Caco-2 (cell line): ENCODE measurements around the gene PHF14. TPM values are rescaled to one million over a fixed set of nuclear protein-coding genes. Genes with fewer than 3 reads are reported as not detected.
"Not testable (repeated sequence)": the region's sequence is repeated elsewhere in the genome, so short reads cannot be mapped to it uniquely, and the experiment has no call there.

Experiments
- BruUV-seq: library from RNA; stranded (reverse); fragments of 400-500 nt; replicated peaks from 2 replicates; lab custom pipeline; 2021; lab: Mats Ljungman, UMichigan
- CTCF ChIA-PET: fragments of 300-600 bp; sonication (Branson Sonifier 250); formaldehyde crosslinking; loops from one replicate; lab custom pipeline; 2022; ENCODE audit warnings: antibody characterized with exemption; lab: Charles Lee
- POLR2A ChIA-PET: fragments of 300-600 bp; sonication (Branson Sonifier 250); formaldehyde crosslinking; loops from one replicate; lab custom pipeline; 2022; ENCODE audit warnings: antibody characterized with exemption; lab: Charles Lee
- DNase-seq, 2 experiments: peaks; one replicate each; pipeline versions ENCODE4 v3.0.0 to v3.0.0-alpha.2; 2020 to 2022
- H3K27me3 ChIP-seq: replicated peaks from 2 replicates; pipeline ENCODE4 v1.6.0; 2011; ENCODE audit warnings: low read length; ENCODE audit not compliant: control insufficient read depth, insufficient read depth
- H3K36me3 ChIP-seq: 2 replicates; pipeline ENCODE4 v1.5.1; 2011; ENCODE audit warnings: low read length; ENCODE audit not compliant: control insufficient read depth, insufficient read depth
- H3K4me1 ChIP-seq: fragments of 250-450 bp; sonication (Bioruptor Pico); 2 replicates; pipeline ENCODE4 v1.5.1; 2020; ENCODE audit warnings: mild to moderate bottlenecking
- H3K4me3 ChIP-seq: 2 replicates; pipeline ENCODE4 v1.5.1; 2011; ENCODE audit warnings: low read depth, mild to moderate bottlenecking, control low read depth, low read length
- H3K9me3 ChIP-seq: fragments of 250-450 bp; sonication (Bioruptor Pico); 2 replicates; pipeline ENCODE4 v1.5.1; 2020; ENCODE audit warnings: mild to moderate bottlenecking, moderate library complexity
- H3K27ac Mint-ChIP-seq: one replicate; pipeline ENCODE4 v1.8.0; 2022; ENCODE audit warnings: mixed read lengths; ENCODE audit not compliant: unreplicated experiment
- H3K27me3 Mint-ChIP-seq: one replicate; pipeline ENCODE4 v1.8.0; 2022; ENCODE audit warnings: mixed read lengths; ENCODE audit not compliant: insufficient read depth, unreplicated experiment
- H3K36me3 Mint-ChIP-seq: one replicate; pipeline ENCODE4 v1.8.0; 2022; ENCODE audit warnings: mild to moderate bottlenecking, mixed read lengths; ENCODE audit not compliant: insufficient read depth, unreplicated experiment
- H3K4me1 Mint-ChIP-seq: one replicate; pipeline ENCODE4 v1.8.0; 2022; ENCODE audit warnings: low read depth, mixed read lengths; ENCODE audit not compliant: unreplicated experiment
- H3K4me3 Mint-ChIP-seq: one replicate; pipeline ENCODE4 v1.8.0; 2022; ENCODE audit warnings: mild to moderate bottlenecking, moderate library complexity, mixed read lengths; ENCODE audit not compliant: unreplicated experiment
- H3K9me3 Mint-ChIP-seq: one replicate; pipeline ENCODE4 v1.8.0; 2022; ENCODE audit warnings: mixed read lengths; ENCODE audit not compliant: unreplicated experiment
- CTCF ChIP-seq, 2 experiments: fragments of 200-600 bp in 1 of 2; IDR thresholded peaks; 1 replicate in 1 of 2; 2 replicates in 1 of 2; pipeline versions ENCODE4 v1.5.1 to v1.8.0; 2011 to 2022; ENCODE audit warnings: antibody characterized with exemption in 1 of 2, control low read depth in 1 of 2, inconsistent platforms in 1 of 2, low read depth in 1 of 2, low read length in 1 of 2, mild to moderate bottlenecking in 1 of 2, moderate library complexity in 1 of 2; ENCODE audit not compliant: insufficient read depth in 1 of 2, severe bottlenecking in 1 of 2, unreplicated experiment in 1 of 2
- intact Hi-C: fragments of 100-400 bp; cut with micrococcal nuclease; formaldehyde crosslinking; loops from one replicate; pipeline ENCODE4 v1.10.0; 2022; ENCODE audit not compliant: unreplicated experiment
- total RNA-seq: library from RNA; stranded (reverse); gene quantifications from 2 replicates; pipeline ENCODE4 v1.2.3, GENCODE V29; 2022

Gene PHF14
- total RNA-seq, 1 experiment from 2014 or later, result 40.6 TPM

DNA sequence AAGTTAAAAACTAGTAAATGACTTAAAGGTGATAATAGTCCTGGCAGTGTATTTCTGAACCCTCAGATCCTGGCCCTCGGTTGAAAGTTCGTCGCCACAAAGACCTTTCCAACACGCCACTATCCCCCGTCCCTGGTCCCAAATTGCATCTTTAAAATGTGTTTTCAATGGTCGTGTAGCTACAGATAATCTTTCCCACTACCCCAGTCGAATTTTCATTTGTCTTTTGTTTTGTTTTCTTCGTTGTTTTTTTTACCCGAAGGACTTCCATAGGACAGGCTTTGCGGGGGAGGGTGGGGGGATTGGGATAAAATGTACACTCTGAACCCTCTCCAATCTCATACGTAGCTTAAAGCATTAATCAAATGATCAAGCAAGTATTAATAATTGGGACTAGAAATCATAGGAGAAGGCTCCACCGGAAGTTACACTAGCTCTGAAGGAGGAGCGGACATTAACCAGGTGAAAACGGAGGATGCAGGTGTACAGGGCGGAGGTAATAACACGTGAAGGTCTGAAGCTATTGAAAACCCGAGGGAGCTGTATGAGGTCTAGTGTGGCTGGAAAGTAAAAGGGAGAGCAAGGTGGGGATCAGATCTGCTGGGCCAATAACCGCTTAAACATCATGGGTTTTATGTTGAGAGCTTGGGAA lies 32.8 kb upstream of the PHF14 start:
- CTCF ChIA-PET, result interaction anchor here (0.9 to 1.5 kb wide), 2 partner anchors 271 to 433 kb away, joined by 3 to 7 read pairs; no protein-coding TSS in a partner anchor
- no peak for TF ChIP-seq CTCF (IDR thresholded peaks at IDR 0.05; ENCODE audit: insufficient read depth in 1 of 2, low read depth in 1 of 2, low read length in 1 of 2, severe bottlenecking in 1 of 2, unreplicated experiment in 1 of 2)
- Mint-ChIP-seq H3K9me3 (no peaks in the 10 kb centered on the region), H3K27me3 (peaks cover 2% of the 10 kb centered on the region), H3K36me3 (peaks cover 18% of the 10 kb centered on the region), H3K4me3 (no peak overlapping the region), H3K27ac (no peak overlapping the region), H3K4me1 (no peaks in the 10 kb centered on the region)
- H3K9me3 ChIP-seq, result no peaks in the 10 kb centered on the region
- peaks cover 1% of the 10 kb centered on the region; the same call in 1 of the 2 replicates for H3K36me3 ChIP-seq
- TSS peak; percentile 78 for BruUV-seq
- POLR2A ChIA-PET, result interaction anchor here (3.0 kb wide), 1 partner anchor 33 kb away, joined by 49 read pairs; the partner anchor contains the start of gene PHF14
- intact Hi-C loops, result loop anchor here (1.0 kb wide), 4 partner anchors 9 to 402 kb away; partner anchors contain the start of gene PHF14
- DNase-seq, result peak in 1 of 2 experiments; percentile 22
- peaks cover 3% of the 10 kb centered on the region; the same call in 1 of the 2 replicates for H3K4me1 ChIP-seq
- H3K4me3 ChIP-seq, result peak overlapping the region; percentile 47
- no peaks in the 10 kb centered on the region for H3K27me3 ChIP-seq

DNA sequence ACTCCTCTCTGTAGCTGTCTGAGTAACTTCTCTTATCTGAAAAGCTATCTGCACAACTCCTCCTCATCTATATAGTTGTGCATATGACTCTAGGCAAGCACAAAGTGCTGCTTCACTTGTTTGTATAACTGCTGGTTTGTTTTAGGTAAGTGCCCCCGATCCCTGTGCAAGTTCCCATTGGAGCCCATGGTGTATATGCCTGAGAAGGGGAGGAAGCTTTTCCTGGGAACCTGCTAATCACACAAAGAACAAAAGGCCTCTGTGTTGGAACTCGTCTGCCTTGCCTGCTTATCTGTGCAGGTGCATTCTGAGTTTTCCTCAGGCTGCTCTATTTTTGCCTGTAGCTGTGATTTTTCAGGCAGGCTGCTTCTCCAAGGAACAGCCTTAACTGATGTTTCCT lies 23.2 kb upstream of the PHF14 start:
- Mint-ChIP-seq H3K4me3 (no peak overlapping the region), H3K36me3 (no peaks in the 10 kb centered on the region), H3K4me1 (peaks cover 16% of the 10 kb centered on the region), H3K27me3 (peaks cover 2% of the 10 kb centered on the region), H3K9me3 (peaks cover 10% of the 10 kb centered on the region), H3K27ac (no peak overlapping the region)
- TF ChIP-seq CTCF (IDR thresholded peaks at IDR 0.05; ENCODE audit: insufficient read depth in 1 of 2, low read depth in 1 of 2, low read length in 1 of 2, severe bottlenecking in 1 of 2, unreplicated experiment in 1 of 2), result no peak
- H3K4me1 ChIP-seq, result no peaks in the 10 kb centered on the region
- peak in 1 of 2 experiments; percentile 36 for DNase-seq
- CTCF ChIA-PET, result no interaction called here
- no TSS peak for BruUV-seq
- H3K4me3 ChIP-seq, result no peak overlapping the region
- POLR2A ChIA-PET, result interaction anchor here (1.2 kb wide), 1 partner anchor 23 kb away, joined by 3 read pairs; the partner anchor contains the start of gene PHF14
- peaks cover 4% of the 10 kb centered on the region; the same call in 1 of the 2 replicates for H3K9me3 ChIP-seq
- no peaks in the 10 kb centered on the region for H3K36me3 ChIP-seq
- intact Hi-C loops, result loop anchor here (1.0 kb wide), 1 partner anchor 10 kb away; a partner anchor contains a TSS
- H3K27me3 ChIP-seq, result no peaks in the 10 kb centered on the region

DNA sequence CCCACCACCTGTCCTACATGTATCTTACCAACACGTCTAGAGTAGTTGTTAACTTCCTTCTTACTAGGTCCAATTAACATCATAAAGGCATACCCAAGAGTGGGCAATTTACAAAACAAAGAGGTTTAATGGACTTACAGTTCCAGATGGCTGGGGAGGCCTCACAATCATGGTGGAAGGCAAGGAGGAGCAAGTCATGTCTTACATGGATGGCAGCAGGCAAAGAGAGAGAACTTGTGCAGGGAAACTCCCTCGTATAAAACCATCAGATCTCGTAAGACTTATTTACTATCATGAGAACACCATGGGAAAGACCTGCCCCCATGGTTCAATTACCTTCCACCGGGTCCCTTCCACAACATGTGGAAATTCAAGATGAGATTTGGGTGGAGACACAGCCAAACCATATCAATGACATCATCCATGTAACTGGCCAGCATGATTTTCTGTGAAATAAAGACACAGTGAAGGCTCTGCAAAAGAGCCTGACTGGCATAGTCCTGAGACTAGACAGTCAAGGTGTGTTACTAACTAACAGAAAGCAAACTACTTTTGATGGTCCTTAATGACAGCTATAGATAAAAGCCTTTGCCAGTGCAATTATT lies 22.6 kb upstream of the PHF14 start:
- H3K27me3 Mint-ChIP-seq, H3K36me3 Mint-ChIP-seq, H3K9me3 ChIP-seq, DNase-seq, H3K4me3 ChIP-seq, H3K27me3 ChIP-seq, BruUV-seq, H3K4me1 ChIP-seq, H3K4me3 Mint-ChIP-seq, H3K27ac Mint-ChIP-seq, H3K36me3 ChIP-seq, CTCF ChIA-PET: not testable (repeated sequence)
- Mint-ChIP-seq H3K9me3 (peaks cover 10% of the 10 kb centered on the region), H3K4me1 (peaks cover 16% of the 10 kb centered on the region)
- POLR2A ChIA-PET, result interaction anchor here (1.2 kb wide), 1 partner anchor 22 kb away, joined by 3 read pairs; the partner anchor contains the start of gene PHF14
- intact Hi-C loops, result loop anchor here (1.0 kb wide), 1 partner anchor 11 kb away; a partner anchor contains a TSS
